Mesenteric fat pad (tissue), 1 donor: Measurements from ENCODE around the gene ZNF225. TPM values are rescaled to one million over a fixed set of nuclear protein-coding genes. Genes with fewer than 3 reads are reported as not detected.
A peak's percentile ranks its signal among the peaks of the same experiment; 100 is the strongest.
"Not testable (repeated sequence)": the region's sequence is repeated elsewhere in the genome, so short reads cannot be mapped to it uniquely, and the experiment has no call there.

Experiments used
- DNase-seq: peaks from one replicate; pipeline ENCODE4 v3.0.0-alpha.2; 2020; ENCODE audit warnings: low spot score
- long read RNA-seq: library from polyadenylated mRNA; unstranded; transcript quantifications from one replicate; pipeline ENCODE4 v2.0.0, GENCODE V29; 2020
- total RNA-seq: library from RNA; stranded (reverse); fragmentation: NEBNext Ultra II Directional; extraction: Animal tissue kit (Norgen Biotek cat#: 25700); gene quantifications from one replicate; pipeline ENCODE4 v1.2.1, GENCODE V29; 2021
- donor health status: DM: yes; HTN: yes; CAD: no.

The ZNF225 gene
- 3.8 TPM for total RNA-seq
- long read RNA-seq, full-length matches to known transcripts: 2 of 3 reads
- long read RNA-seq, partial matches to known transcripts: 0 of 3 reads
- long read RNA-seq, other reads (novel, unspliced or antisense): 1 of 3 reads

DNA sequence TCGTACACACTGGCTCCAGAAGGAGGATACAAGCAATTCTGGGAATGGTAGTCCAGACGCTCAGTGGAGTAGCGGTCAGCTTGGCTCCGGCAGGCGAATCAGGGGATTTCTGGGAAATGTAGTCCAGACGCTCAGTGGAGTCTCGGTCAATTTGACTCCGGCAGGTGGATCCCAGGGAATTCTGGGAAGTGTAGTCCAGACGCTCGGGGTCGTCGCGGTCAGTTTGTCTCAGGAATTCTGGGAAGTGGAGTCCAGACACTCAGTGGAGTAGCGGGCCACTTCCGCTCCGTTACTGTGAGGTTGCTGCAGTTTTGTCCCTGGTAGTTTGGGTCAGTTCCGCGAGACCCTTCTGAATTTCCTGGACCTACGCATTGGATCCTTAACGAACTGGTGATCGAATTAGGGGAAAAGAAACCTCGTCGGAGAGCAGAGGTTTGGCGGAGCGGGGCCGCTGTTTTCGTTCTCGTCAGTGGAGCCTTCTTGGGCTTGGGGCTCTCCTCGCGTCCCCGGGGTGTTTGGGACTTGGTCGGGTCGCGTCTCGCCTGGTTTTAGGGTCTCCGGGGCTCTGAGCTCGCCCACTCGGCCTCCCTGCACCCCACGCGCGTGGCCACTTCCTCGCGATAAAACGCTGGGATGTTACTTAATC is at the start of gene ZNF225:
Gene ZNF225, plus strand, starts transcription at position 262 of the 646 bp plus-strand sequence. CDS start 2,429 bp downstream, outside the sequence.
- peak; percentile 94 for DNase-seq

DNA sequence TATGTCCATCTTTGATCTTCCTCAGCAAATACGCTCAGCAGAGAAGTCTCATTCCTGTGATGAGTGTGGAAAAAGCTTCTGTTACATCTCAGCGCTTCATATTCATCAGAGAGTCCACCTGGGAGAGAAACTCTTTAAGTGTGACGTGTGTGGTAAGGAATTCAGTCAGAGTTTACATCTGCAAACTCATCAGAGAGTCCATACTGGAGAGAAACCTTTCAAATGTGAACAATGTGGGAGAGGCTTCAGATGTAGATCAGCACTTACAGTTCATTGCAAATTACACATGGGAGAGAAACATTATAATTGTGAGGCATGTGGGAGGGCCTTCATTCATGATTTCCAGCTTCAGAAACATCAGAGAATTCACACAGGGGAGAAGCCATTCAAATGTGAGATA is 46.9 kb upstream of the ZNF225 start:
- DNase-seq: no peak

DNA sequence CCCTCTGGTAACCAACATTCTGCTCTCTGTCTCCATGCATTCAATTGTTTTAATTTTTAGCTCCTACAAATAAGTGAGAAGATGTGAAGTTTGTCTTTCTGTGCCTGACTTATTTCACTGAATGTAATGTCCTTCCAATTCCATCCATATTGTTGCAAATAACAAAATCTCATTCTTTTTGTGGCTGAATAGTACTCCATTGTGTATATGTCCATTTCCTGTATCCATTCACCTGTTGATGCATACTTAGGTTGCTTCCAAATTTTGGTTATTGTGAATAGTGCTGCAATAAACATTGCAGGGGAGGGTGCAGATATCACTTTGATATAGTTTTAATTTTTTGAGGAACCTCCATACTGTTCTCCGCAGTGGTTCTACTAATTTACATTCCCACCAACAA is 43.8 kb upstream of the ZNF225 start:
- no peak for DNase-seq

DNA sequence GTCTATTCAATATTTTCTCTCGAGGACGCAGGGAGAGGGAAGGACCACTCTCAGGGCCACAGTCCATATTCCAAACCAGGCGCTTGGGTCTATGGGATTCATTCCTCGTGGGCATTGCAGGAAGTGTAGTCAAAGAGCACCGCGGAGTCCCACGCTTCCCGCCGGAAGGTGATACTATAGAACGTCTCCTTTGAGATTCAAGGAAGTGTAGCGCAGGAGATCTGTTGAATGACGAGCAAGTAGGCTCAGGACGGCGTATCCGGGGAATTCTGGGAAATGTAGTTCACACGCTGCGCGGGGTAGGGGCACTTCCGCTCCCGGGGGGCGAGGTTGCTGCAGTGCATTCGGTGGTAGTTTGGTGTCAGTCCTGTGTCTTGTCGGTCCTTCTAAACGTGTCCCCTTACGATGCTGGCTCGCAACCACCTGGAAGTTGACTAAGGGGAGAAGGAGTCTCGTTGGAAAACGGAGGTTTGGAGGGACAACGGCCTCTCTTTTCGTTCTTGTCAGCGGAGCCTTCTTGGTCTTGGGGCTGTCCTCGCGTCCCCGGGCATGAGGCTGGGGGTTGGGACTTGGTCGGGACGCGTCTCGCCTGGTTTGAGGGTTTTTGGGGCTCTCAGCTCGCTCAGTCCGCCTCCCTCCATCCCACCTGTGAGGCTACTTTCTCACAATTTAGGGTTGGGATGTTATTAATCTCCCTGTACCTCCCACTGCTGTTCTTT is 41.2 kb upstream of the ZNF225 start, which contains the start of gene ZNF284:
Gene ZNF284, plus strand, starts transcription at position 336 of the 719 bp plus-strand sequence. CDS start 4,231 bp downstream, outside the sequence.
- peak; percentile 95 for DNase-seq

DNA sequence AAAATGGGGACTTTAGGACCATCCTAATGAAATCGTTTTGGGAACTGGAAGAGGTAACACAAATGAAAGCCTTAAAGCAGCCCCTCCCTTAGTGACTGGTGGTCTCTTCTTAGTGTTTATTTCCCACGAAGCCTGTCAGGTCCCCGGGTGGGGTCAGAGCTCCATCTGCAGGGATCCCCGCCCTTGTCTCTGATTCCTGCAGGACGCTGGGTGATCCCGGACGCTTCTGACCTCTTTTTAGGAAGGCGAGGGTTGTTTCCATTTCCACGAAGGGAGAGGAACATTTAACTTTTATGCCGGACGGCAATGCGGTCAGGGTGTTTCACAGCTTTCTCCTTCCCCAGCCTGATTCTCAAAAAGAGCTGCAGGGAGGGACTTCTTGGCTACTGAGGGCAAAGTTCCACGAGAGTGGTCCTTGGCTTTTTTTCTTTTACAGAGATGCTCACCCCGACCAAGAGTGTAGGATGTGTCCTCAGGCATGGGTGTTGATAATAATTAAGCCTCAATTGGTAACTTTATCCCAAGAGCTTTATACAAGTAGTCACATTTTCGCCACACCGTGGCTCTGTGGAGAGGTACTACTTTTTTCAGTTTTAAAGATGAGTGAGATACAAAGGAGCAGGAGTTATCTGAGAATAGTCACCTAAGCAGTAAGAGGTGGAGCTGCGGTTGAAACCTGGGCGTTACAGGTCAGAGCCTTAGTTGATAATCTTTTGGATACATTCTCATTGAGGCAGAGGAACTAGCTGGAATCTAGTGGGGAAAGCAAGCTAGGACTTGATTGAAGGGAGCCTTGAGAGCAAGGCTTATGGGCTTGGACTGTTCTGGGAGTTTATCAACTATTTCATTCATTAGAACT is 40.4 kb upstream of the ZNF225 start:
- DNase-seq: no peak

DNA sequence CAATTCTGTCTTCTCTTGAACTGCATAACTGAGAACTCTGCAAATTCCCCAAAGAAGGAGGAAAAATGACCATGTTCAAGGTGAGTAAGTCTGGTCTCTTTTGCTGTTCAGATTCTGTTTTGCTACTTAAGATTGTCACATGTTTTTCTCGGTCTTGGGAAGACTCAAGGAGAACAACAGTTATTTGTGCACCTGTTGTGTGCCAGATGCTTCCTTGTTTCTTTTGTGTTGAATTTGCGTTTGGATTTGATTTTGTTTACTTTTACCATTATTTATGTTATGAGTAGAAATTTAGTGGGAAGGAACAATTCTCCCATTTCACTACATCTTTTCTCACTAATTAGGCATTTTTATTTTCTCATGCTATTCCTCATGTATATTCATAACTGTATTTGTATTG is 36.9 kb upstream of the ZNF225 start:
- DNase-seq: no peak

DNA sequence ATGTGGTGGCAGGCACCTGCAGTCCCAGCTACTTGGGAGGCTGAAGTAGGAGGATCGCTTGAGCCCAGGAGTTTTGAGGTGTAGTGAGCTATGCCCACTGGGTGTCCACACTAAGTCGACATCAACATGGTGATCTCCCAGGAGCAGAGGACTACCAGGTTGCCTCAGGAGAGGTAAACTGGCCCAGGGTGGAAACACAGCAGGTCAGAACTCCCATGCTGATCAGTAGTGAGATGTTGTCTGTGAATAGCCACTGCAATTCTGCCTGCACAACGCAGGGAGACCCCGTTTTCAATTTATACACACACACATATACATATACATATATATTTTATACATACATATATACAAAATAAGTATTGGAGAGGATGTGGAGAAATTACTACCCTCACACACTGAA is 21.1 kb upstream of the ZNF225 start:
- DNase-seq: no peak

DNA sequence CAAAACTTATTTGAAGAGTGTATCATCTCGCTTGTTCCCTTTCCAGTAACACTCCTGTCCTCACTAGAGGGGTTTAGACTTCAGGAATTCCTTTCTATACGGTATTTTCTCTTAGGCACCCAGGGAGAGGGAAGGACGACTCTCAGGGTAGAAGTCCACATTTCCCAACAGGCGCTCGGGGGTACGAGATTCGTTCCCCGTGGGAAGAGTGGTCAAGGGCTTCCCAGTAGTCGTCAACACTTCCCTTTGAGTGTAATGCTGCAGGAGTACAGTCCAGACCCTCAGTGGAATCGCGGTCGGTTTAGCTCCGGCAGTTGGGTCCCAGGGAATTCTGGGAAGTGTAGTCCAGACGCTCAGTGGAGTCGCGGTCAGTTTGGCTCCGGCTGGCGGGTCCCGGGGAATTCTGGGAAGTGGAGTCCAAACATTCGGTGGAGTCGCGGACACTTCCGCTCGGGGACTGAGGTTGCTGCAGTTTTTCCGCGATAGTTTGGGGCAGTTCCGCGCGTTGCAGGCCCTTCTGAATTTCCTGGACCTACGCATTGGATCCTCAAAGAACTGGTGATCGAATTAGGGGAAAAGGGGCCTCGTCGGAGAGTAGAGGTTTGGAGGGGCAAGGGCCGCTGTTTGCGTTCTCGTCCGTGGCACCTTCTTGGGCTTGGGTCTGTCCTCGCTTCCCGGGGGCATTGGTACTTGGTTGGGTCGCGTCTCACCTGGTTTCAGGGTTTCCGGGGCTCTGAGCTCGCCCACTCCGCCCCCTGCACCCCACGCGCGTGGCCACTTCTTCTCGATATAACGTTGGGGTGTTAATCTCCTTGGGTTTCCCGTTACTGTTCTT is 19.1 kb upstream of the ZNF225 start, which contains the start of gene ZNF224:
Gene ZNF224, plus strand, starts transcription at position 431 of the 835 bp plus-strand sequence. CDS start 3,513 bp downstream, outside the sequence.
- peak; percentile 93 for DNase-seq

DNA sequence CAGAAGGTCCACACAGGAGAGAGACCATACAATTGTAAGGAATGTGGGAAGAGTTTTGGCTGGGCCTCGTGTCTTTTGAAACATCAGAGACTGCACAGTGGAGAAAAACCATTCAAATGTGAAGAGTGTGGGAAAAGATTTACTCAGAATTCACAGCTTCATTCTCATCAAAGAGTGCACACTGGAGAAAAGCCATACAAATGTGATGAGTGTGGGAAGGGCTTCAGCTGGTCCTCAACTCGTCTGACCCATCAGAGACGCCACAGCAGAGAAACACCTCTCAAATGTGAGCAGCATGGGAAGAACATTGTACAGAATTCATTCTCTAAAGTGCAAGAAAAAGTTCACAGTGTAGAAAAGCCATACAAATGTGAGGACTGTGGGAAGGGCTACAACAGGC is 5.4 kb upstream of the ZNF225 start:
- no peak for DNase-seq

DNA sequence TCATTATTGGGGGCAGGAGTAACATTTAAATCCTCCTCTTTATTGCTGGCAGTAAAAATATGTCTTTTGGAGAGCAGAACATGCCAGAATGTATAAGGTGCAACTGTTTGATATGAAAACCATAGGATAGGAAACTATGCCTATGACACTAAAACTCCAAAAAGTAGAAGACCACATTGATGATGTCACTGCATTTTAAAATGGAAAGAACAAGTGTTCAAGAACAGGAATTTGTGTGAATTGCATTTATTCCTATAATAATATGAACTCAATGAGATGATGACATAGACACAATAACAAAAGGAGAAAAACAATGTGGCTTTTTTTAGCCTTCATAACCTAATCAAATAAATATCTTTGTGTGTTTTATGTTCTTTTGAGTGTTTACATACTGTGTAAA is 3.7 kb upstream of the ZNF225 start:
- no peak for DNase-seq

DNA sequence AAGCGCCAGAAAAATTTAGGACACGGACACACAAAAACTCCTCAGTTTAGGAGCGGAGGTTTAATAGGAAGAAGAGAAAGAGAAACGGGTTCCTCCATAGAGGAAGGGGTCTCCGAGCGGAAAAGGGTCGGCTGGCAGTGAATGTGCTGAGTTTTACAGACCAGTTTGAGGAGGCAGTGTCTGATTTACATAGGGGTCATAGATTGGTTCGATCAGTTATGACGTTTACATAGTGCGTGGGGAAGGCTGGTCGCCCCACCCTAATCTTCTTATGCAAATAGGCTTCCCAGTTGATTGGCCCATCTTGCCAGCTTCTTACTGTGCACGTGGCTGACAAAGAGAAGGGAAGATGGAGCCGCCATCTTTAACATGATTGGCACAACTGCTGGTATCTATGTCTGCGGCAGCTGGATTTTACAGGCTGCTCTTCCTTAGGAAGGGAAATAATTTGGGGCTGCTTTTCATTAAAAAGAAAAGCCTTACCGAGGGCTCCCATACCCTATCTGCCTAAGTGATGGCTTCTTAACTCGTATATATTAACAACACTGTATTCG is 1.2 kb upstream of the ZNF225 start:
- DNase-seq: no peak

DNA sequence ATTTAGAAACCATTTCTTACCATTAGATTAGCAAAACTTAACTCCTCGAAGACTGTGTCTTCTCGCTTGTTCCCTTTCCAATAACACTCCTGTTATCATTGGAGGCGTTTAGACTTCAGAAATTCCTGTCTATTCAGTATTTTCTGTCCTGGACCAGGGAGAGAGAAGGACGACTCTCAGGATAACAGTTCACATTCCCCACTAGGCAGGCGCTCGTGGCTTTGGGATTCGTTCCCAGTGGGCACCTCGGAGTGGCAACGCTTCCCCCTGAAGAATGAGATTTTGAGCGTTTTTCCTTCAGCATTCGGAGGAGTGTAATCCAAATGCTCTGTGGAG is 429 bp upstream of the ZNF225 start:
- no peak for DNase-seq

DNA sequence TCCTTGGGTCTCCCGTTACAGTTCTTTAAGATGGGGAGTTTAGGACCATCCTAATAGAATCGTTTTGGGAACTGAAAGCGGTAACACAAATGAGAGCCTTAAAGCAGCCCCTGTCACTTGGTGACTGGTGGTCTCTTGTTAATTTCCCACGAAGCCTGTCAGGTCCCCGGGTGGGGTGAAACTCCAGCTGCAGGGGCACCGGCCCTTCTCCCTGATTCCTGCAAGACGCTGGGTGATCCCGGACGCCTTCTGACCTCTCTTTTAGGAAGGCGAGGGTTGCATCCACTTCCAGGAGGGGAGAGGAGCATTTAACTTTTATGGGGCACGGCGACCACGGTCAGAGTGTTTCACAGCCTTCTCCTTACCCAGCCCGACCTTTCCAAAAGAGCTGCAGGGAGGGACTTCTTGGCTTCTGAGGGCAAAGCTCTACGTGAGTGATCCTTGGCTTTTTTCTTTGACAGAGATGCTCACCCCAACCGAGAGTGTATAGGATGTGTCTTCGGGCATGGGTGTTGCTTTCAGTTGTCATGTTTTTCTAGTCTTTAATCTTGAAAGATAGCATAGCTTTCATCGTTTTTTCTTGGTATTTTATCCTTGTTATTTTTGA is 688 bp downstream of the ZNF225 start:
- no peak for DNase-seq

DNA sequence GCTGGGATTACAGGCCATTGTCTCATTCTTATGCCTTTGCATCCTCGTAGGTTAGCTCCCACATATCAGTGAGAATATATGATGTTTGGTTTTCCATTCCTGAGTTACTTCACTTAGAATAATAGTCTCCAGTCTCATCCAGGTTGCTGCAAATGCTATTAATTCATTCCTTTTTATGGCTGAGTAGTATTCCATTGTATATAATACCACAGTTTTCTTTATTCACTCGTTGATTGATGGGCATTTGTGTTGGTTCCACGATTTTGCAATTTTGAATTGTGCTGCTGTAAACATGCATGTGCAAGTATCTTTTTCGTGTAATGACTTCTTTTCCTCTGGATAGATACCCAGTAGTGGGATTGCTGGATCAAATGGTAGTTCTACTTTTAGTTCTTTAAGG is 8.0 kb downstream of the ZNF225 start:
- DNase-seq: not testable (repeated sequence)

DNA sequence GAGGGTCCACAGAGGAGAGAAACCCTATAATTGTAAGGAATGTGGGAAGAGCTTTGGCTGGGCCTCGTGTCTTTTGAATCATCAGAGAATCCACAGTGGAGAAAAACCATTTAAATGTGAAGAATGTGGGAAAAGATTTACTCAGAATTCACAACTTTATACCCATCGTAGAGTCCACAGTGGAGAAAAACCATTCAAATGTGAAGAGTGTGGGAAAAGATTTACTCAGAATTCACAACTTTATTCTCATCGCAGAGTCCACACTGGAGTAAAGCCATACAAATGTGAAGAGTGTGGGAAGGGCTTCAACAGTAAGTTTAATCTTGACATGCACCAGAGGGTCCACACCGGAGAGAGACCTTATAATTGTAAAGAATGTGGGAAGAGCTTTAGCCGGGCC is 18.8 kb downstream of the ZNF225 start:
- no peak for DNase-seq

DNA sequence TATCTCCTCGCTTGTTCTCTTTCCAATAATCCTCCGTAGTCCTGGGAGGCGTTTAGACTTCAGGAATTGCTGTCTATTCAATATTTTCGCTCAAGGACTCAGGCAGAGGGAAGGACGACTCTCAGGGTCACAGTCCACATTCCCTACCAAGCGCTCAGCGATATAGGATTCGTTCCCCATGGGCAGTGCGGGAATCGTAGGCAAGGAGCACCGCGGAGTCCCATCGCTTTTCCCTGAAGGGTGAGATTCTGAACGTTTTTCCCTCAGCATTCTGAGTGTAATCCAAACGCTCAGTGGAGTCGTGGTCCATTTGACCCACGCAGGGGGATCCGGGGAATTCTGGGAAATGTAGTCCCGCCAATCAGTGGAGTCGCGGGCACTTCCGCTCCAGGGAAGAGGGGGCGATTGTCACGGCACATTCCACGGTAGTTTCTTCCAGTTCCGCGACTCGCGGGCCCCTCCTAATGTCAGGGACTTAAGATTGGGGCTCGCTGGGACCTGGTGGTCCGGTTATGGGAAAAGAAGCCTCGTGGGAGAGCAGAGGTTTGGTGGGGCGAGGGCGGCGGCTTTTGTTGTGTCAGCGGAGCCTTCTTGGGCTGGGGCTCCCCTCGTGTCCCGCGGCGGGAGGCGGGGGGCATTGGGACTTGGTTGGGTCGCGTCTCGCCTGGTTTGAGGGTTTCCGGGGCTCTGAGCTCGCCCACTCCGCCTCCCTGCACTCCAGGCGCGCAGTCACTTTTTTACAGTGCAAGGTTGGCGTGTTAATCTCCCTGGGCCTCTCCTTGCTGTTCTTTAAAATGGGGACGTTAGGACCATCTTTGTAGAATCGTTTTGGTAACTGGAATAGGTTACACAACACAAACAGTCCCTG is 28.2 kb downstream of the ZNF225 start, which contains the start of gene ZNF234:
Gene ZNF234, plus strand, starts transcription at position 364 of the 868 bp plus-strand sequence. CDS start 3,079 bp downstream, outside the sequence.
- DNase-seq: peak; percentile 92

DNA sequence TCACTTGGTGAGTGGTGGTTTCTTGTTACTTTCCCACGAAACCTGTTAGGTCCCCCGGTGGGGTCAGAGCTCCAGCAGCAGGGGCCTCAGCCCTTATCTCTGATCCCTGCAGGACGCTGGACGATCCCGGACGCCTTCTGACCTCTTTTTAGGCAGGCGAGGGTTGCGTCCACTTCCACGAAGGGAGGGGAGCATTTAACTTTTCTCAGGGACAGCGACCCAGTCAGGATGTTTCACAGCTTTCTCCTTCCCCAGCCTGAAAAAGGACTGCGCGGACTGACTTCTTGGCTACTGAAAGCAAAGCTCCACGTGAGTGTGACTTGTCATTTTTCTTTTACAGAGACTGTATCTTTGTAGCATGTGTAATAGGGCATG is 28.8 kb downstream of the ZNF225 start:
- DNase-seq: no peak

DNA sequence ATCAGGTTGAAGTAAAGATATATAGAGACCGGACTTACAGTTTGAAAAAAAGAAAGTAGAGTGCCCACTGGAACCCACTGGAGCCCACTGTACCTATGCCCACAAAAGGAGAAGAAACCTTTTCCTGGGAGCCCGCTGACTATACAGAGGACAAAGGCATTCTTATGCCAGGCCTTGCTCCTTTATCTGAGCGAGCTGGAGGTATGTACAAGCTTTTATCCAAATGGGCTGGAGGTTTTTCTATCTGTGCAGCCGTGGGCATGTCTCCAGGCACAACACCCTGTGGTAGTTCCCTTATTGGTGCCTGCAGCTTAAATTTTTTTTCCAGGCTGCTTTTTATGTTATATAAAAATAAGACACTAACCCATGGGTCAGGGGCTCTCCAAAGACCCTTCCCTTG is 36.6 kb downstream of the ZNF225 start:
- no peak for DNase-seq

DNA sequence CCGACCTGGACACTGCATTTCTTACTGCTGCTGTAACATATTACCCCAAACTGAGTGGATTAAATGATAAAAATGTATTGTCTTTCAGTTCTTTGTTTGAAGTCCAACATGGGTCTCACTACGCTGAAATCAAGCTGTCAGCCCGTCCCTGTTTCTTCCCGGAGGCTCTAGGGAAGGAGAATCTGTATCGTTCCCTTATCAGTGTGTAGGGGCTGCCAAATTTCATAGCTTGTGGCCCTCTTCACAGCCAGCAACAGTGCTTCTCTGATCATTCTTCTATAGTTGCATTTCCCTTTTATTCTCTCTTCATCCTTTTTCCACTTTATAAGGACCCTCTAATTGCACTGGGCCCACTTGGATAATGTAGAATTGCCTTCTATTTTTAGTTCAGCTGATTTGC is 38.3 kb downstream of the ZNF225 start:
- DNase-seq: no peak
